Fibroblast of pulmonary artery (primary cell): ENCODE measurements around the gene CDC25C.

Source experiments
- DNase-seq: peaks from one replicate; pipeline ENCODE4 v3.0.0-alpha.2; 2010; ENCODE audit warnings: low read depth
- H3K4me3 ChIP-seq: replicated peaks from 2 replicates; pipeline ENCODE4 v1.5.1; 2011; ENCODE audit warnings: low read depth, mild to moderate bottlenecking, control low read depth, low read length, moderate library complexity
- TF ChIP-seq, protein P1 (sequence below): IDR thresholded peaks from 2 replicates; pipeline ENCODE4 v1.5.1; 2011; ENCODE audit warnings: mild to moderate bottlenecking, control low read depth, low read length, inconsistent platforms; ENCODE audit errors: missing control alignments

CDC25C gene

DNA sequence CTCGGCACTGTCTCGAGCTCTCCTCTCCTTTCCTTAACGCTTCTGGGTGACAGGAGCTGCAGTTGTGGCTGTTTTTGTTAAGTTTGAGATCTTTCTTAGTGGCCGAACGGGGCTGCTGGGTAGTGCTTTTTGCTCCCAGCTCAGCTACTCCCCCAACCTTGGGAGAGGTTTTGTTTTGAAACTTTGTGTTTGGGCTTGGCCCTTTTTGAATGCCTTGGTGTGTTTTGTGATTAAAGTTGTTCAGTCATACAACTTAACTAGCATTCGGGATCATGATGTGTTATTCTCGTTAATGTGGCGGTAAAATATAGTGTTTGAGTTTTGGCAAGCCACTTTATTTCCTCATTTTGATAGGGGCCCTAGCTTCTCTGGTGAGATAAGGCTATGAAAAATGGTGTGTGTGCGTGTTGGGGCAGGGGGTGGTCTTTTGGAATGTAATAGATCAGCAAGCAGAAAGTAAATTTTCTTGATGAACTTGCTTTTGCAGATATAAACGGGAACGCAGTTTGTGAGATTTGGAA lies 22.0 kb upstream of the CDC25C start:
- TF ChIP-seq, protein P1, sequence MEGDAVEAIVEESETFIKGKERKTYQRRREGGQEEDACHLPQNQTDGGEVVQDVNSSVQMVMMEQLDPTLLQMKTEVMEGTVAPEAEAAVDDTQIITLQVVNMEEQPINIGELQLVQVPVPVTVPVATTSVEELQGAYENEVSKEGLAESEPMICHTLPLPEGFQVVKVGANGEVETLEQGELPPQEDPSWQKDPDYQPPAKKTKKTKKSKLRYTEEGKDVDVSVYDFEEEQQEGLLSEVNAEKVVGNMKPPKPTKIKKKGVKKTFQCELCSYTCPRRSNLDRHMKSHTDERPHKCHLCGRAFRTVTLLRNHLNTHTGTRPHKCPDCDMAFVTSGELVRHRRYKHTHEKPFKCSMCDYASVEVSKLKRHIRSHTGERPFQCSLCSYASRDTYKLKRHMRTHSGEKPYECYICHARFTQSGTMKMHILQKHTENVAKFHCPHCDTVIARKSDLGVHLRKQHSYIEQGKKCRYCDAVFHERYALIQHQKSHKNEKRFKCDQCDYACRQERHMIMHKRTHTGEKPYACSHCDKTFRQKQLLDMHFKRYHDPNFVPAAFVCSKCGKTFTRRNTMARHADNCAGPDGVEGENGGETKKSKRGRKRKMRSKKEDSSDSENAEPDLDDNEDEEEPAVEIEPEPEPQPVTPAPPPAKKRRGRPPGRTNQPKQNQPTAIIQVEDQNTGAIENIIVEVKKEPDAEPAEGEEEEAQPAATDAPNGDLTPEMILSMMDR, result no peak
- H3K4me3 ChIP-seq, result peak overlapping the region; percentile 91
- no peak for DNase-seq

DNA sequence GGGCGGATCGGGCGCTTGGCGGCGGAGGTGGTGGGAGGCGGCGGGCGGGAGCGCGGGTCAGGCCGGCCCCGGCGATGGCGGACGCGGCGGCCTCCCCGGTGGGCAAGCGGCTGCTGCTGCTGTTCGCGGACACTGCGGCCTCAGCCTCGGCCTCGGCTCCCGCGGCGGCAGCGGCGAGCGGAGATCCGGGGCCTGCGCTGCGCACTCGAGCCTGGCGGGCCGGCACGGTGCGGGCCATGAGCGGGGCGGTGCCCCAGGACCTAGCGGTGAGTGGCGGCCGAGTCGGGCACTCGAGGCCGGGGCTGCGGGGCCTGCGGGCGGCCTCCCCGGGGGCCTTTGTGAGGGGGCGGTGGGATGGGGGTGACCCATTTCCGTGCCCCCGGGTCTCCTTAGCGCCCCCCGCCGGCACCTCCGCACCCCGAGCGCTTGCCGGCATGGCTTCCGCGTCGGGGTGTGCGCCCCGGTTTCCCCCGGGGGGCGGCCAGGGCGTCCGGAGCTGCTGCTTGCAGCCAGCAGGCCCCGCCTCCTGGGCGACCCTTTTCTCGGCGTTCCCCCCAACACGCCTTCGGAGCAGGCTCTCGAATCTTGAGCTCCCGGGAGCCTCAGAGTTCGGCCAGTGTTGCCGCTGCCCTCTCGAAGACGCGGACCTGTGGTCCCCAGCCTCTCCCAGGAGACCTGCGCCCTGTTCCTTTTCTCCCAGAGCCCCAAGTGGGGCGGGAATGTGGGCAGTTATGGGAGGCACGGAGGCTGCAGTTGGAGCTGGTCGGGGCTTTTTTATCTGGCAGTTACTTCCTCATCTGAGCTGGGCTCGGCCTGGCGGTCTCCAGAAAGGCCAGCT lies 21.3 kb upstream of the CDC25C start:
- peak; percentile 58 for DNase-seq
- H3K4me3 ChIP-seq, result peak overlapping the region; percentile 91
- TF ChIP-seq, protein P1, result no peak

DNA sequence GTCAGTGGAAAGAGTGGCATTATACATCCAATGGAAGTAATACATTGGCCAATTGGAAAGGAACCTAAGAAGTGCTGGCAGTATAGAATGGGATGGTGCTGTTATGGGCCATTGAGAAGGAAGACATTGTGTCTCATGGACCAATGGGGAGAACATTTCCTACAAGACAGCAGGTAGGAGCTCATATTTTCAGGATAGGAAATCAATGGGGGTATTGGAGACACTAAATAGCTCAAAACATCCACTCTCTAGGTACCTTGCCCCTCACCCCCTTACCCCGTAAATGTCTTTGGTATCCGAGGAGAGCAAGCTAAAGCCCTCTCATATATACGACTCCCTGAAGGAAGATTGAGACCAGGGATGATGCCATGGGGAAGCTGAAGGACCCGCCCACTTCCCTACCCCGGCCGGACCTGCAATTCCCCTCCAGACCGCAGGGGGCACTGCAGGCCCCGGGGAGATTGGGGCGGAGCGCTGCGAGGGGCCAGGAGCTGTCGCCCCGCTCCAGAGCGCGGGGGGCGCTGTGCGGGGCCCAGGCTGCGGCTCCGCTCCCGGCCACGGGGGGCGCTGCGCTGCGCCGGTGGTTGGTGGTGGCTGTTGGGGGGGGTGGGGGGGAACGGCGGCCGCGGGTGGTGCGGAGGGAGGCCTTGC lies 20.6 kb upstream of the CDC25C start, which contains the start of gene KDM3B:
KDM3B (plus strand) TSS at position 615 of the 651 bp plus-strand sequence. CDS start 111 bp downstream, outside the sequence.
- peak within 1 kb of the TSS; percentile 91 for H3K4me3 ChIP-seq
- DNase-seq, result peak; percentile 86
- TF ChIP-seq, protein P1, result peak; percentile 86

DNA sequence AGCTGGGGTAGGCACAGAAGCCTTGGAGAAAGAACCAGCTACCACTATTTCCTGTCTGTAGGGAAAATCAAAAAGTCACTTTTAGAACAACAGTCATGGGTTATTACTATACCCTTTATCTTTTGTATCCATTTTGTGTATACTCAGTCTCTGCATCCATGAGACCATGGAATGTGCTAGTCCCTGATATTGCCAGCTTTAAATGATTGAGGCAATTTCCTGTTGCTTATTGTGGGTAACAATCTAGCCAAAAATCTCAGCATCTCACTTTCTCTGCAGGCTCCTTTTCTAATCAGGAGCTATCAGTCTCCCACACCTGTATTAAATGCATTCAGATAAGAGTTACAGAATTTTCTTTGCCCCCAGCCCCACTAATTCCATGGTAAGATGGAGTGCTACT lies 19.9 kb upstream of the CDC25C start:
- peak; percentile 40 for DNase-seq
- TF ChIP-seq, protein P1, result no peak
- H3K4me3 ChIP-seq, result no peak overlapping the region

DNA sequence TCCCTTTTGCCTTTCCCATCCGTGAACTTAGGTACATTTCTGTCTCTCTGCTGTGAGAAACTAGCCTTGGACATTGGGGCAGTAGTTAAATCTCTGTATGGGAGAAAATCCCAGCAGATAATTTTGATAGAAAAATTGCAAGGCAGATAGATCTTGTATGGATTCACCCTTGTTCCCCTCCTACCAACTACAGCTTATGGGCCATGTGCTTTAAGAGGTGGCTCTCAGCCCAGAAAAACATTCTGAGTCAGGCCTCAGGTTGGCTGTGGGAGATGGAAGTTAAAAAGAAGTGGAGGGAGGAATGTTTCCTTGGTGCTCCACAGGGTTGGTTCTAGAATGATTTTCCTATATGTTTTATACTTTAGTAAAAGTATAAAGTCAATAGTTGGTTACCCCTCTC lies 19.5 kb upstream of the CDC25C start:
- DNase-seq, result peak; percentile 79
- H3K4me3 ChIP-seq, result no peak overlapping the region
- TF ChIP-seq, protein P1, result no peak

DNA sequence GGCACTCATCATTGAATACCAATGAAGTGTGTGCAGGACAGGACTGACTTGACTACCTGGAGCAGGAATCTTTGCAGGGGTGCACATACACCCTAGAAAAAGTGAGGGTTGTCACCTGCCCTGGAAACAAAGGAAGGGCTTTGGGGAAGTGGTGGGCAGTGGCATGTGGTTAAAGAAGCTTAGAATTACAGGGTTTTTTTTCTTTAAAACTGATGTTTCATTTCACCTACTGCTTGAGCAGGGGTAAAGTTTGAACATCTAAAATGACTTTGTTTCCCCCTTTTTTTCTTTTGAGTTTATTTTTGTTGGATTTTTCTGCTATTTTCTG lies 18.9 kb upstream of the CDC25C start:
- TF ChIP-seq, protein P1, result no peak
- no peak for DNase-seq
- no peak overlapping the region for H3K4me3 ChIP-seq
